ENCODE data around the gene ACOT6.
"Not testable (repeated sequence)": the region's sequence is repeated elsewhere in the genome, so short reads cannot be mapped to it uniquely, and the experiment has no call there.

Gene ACOT6

DNA sequence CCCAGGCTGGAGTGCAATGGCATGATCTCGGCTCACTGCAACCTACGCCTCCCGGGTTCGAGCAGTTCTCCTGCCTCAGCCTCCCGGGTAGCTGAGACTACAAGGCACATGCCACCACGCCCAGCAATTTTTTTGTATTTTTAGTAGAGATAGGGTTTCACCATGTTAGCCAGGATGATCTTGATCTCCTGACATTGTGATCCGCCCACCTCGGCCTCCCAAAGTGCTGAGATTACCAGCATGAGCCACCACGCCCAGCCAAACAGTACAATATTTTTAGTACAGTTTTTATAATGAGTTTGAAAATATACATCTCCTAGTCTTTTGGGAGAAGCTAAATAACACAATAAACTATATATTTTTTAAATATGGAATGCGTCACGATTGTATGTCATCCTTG is 46.9 kb downstream of the ACOT6 start:
- DNase-seq = not testable (repeated sequence)

DNA sequence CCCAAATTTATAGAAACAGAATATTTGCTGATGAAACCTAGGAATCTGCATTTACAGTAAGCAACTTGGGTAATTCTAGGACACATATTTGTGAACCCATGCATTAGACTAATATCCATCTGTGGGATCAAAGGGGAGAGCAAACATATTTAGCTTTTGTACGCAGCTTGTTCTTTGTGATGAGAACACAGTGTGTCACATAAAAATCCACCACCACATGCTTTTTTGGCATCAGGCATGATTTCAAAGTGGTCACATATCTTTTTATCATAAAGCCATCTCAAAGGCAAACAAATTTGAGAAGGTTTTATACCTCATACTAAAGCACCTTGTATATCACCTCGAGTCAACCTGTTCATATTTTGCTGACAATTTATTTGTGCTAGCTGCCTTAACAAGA is 48.2 kb downstream of the ACOT6 start:
- no peak for DNase-seq

DNA sequence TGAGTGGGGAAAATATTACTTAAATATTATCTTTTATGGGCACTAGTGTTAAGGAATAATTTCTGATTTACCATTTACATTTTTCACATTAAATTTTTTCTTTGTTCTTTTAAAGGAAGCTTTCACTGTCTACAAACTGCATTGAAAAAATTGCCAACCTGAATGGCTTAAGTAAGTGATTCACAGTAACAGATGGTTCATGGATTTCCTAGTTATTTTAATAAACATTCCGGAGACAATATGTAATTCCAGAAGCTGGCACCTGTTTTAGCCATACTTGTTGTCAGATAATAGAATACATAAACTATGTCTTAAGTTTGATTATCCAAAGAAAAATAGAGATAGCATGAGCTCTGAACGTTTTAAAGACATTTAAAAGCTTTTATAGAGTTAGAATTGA is 49.6 kb downstream of the ACOT6 start:
- no peak for DNase-seq

DNA sequence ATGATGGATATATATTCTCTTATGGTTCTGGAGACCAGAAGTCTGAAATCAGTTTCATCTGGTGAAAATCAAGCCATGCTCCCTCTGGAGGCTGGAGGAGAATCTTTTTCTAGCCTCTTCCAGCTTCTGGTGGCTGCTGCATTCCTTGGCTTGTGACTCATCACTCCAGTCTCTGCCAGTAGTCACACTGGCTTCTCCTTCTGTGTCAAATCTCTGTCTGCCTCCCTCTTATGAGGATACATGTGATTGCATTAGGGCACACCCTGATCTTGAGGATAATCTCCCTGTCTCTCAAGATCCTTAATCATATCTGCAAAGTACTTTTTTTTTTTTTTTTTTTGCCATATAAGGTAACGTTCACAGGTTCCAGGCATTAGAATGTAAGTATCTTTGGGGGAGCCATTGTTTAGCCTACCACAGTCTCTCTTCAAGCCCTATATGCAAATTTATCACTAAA is 50.2 kb downstream of the ACOT6 start:
- DNase-seq = no peak

DNA sequence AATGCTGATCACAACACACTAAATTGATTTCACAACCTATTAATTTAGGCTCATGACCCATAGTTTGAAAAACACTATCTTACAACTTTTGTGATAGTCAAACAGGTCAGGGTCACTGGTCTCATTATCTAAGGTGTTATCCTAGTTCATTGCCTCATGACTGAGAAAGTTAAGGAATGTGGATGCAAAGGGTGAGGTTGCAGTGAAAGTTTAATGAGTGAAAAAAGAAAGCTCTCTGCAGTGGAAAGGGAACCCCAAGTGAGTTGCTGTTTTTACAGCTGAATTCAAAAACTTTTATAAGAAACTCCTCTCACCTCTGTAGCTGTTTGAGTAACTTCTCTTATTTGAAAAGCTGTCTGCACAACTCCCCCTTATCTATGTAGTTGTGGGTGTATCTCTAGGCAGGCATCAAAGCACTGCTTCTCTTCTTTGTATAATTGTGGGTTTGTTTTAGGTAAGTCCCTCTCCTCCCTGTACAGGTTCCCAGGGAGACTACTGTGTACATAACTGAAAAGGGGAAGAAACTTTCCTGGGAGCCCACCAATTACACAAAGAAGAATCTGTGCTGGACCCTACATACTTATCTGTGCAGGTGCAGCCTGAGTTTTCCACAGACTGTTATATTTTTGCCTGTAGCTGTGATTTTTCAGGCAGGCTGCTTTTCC is 51.4 kb downstream of the ACOT6 start:
- DNase-seq = no peak

DNA sequence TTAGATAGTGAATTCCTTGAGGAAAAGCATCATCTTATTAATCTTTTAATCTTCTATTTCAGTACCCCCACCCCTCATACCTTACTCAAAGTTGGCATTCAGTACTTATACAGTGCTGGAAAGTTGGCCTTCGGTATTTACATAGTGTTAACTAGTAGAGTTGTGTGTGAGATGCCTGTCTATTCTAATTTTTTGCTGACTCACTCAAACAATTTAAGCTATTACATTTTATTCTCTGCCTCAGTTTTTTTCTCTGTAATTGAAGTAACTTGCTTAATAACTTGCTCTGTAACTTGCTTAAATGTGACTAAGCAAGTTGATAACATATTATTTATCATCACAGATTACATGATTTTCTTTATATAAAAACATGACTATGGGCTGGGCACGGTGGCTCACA is 52.8 kb downstream of the ACOT6 start:
- DNase-seq = no peak

DNA sequence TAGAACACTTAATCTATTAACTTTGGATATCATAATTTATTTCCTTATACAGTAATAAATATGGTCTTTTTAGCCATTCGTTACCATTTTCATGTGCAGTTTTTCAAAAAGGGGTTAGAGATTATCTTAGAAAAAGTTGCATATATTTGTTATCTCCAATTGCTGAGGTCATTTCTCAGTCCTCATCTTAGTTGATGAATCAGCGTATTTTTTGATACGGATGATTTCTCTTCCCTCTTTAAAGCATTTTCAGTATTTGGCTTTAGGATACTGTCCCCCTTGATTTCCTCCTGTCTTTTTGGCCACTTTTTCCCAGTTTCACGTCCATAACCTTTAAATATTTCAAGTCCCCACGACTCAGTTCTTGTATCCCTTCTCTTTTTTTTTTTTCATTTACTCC is 54.3 kb downstream of the ACOT6 start:
- no peak for DNase-seq

DNA sequence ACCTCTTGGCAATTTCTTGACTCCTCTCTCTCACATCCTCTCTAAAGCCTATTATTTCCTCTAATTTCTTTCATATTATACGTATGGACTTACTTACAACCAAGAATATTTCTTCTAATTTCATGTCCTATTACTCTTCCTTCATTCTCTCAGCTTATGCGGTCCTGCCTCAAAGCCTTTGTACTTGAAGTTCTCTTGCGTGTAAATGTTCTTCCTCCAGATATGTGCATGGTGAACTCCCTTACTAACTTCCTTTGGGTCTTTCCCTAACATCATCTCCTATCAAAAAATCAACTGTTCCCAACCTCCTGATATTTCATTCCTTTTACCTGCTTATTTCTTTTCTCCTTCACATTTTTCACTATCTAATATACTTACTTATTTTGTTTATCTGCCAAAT is 55.5 kb downstream of the ACOT6 start:
- DNase-seq = no peak

Data from NCI-H345 (cell line).